HS-27A (cell line): Measurements from ENCODE around the gene PRKAR1B.
A peak's percentile ranks its signal among the peaks of the same experiment; 100 is the strongest.
"Not testable (repeated sequence)": the region's sequence is repeated elsewhere in the genome, so short reads cannot be mapped to it uniquely, and the experiment has no call there.

Source experiments
- DNase-seq: peaks from one replicate; pipeline ENCODE4 v3.0.0-alpha.2; 2012; ENCODE audit warnings: low read depth, missing footprints

PRKAR1B gene

DNA sequence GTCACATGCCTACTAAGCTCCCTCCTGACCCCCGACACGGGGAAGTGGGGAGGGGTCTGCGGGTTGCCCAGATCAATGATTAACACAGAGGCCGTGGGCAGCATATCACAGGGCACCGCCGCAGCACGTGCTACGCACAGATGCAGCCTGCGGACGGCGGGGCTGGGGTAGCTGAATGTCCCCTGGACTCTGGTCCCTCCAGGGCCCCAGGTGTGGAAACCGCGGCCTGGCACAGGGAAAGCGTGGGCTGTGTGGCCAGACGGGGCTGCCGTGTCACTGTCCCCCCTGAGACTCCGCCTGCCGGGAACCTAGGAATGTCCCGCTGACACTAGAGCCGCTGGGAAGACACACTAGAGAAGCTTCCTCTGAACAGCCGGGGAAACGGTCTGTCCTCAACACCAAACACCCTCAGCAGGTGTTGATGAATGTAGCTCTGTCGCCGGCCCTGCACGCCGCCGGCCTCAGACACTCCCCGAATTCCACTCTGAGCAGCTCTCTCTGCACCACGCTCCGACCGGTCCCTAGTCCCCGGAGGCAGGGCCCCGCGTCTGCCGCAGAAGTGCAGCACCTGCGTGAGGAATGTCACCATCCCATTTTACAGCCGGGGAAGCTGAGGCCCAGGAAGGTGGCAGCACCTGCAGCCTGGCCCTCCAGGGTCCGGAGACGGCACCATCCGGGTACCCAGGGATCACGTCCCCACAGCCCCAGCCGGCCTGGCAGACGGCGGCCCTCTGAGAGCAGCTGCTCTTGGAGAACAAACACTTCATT is 174.0 kb downstream of the PRKAR1B start:
- DNase-seq = no peak

DNA sequence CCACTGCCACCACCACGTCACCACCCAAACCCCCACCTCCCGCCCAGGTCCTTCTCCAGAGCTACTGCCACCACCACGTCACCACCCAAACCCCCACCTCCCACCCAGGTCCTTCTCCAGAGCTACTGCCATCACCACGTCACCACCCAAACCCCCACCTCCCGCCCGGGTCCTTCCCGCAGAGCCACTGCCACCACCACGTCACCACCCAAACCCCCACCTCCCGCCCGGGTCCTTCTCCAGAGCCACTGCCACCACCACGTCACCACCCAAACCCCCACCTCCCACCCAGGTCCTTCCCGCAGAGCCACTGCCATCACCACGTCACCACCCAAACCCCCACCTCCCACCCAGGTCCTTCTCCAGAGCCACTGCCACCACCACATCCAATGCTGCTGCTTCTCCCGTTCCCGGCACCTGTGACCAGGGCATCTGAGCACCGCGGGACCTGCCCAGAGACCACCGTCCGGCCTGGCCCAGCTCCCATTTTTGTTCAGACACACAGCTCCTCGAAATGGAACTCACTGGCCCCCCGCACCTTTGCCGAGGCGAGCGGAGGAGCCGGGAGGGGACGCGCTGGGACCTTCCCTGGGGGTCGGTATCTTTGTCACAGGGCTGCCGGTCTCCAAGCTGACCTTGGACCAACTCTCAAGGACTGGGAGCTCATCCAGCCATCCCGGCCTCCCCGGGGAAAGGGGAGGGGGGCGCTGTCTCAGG is 174.8 kb downstream of the PRKAR1B start:
- not testable (repeated sequence) for DNase-seq

DNA sequence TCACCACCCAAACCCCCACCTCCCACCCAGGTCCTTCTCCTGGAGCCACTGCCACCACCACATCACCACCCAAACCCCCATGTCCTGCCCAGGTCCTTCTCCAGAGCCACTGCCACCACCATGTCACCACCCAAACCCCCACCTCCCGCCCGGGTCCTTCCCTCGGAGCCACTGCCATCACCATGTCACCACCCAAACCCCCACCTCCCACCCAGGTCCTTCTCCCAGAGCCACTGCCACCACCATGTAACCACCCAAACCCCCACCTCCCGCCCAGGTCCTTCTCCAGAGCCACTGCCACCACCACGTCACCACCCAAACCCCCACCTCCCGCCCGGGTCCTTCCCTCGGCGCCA is 175.5 kb downstream of the PRKAR1B start:
- not testable (repeated sequence) for DNase-seq

DNA sequence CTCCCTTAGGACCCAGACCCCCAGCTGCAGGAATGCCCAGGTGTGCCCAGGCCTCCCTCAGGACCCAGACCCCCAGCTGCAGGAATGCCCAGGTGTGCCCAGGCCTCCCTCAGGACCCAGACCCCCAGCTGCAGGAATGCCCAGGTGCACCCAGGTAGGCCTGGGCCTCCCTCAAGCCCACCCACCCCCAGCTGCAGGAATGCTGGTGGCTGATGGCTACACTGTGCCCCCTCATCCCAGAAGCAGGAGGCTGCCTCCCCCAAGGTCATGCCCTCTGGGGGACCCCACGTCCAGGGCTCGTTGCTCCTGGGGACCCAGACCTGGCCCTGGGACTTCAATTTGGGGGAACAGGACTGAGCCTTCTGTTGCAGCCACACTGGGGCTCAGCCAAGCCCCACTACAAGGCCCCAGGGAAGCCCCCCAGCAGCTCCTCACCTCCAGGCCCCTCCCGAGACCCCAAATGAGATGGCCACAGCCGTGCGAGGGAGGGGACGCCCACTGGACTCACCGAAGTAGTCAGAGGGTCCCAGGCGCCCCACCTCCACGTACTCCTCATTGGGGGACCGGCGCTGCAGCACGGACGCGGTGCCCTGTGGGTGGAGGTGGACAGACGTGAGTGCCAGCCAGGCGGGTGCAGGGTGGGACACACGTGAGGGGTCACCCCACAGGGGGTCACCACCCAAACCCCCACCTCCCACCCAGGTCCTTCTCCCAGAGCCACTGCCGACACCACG is 176.0 kb downstream of the PRKAR1B start:
- no peak for DNase-seq

DNA sequence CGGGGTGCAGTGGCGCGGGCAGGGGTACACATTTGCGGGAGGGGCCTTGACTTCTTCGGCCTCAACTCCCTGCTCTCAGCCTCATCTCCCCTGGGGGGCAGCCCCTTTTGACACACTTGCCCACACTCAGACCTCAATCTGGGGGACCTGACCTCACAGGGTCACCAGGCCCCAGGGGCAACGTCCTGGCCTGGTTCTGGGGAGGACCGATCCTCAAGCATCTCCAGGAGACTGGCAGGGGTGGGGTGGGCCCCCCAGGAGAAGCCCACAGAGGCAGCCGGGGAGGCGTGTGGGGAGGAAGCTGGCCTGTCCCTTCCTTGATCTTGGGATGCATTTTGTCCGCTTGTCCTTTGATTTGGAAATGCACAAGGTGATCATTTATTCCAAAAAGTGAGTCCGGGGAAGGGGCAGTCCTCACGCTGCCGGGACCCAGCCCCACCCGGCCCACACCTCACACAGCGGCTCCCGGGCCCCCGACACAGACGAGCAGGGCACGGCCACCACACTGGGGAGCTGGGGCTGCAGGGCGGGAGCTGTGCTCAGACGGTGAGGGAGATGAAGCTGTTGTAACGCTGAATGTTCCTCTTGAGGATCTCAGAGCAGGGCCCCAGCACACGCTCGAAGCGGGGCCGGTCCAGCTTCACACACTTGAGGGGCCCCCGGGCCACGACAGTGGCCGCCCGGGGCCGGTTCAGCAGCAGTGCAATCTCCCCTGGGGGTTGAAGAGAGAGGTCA is 177.0 kb downstream of the PRKAR1B start:
- DNase-seq = no peak

DNA sequence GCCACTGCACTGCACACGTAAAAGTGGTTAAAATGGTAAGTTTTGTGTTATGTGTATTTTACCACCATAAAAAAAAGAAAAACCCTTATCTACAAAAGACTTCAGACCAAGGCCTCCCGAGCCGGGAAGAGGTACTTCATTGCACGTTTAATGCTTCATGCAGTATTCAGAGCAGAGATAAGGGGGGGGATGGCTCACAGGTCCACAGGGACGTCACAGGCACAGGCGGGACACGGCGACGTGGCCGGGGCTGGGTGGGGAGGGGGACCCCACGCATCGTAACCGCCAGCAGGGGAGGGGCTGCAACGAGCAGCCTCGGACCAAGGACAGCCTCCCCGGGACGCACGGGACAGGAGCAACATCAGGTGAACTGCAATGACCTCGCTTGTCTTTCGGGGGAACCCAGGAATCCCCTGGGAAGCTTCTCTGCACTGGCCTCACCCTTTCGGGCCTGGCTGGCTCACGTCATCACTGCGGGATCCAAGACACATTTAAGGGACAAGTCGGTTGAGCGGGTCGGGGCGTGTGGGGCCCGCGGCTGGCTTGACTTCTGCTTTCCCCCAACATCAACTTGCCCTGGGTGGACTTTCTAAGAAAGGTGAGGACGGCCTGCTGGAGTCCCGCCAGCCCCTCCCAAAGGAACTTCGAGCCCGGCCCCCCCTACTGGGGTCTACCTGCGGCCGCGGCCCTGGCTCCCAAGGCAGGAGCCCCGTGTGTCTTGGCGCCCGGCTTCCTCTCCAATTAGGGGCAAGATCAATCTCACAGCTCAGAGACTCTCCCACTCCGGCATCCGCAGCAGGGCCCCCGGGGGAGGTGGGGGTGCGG is 177.8 kb downstream of the PRKAR1B start:
- DNase-seq = no peak

DNA sequence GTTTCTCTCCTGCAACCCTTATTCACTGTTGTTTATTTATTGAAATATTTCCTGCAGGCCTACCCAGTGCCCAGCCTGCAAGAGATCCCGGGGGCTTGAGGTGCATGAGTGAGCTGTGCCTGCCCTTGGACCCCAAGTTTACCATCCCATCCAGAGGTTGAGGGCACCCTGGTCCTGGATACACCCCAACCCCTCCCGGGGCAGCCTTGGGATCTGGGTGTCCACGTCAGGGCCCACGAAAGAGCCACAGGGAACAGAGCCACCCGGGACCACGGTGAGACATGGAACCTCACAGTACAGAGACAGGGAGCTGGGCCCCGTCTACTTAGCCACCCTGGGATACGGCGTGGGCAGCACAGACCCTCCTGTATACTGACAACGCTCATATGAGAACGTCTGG is 178.7 kb downstream of the PRKAR1B start:
- DNase-seq = no peak

DNA sequence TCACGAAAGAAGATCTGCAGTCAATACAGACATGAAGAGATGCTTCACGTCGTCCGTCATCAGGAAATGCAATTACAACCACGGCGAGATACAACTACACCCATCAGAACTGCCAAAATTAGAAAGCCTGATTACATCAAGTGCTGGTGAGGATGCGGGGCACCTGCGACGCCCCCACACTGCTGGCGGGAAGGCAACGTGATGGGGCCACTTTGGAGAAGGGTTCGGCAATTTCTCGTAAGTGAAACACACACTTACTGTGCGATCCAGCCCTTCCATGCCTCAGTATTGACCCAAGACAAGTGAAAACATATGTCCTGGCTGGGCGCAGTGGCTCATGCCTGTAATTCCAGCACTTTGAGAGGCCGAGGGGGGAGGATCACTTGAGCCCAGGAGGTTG is 181.6 kb downstream of the PRKAR1B start:
- no peak for DNase-seq

DNA sequence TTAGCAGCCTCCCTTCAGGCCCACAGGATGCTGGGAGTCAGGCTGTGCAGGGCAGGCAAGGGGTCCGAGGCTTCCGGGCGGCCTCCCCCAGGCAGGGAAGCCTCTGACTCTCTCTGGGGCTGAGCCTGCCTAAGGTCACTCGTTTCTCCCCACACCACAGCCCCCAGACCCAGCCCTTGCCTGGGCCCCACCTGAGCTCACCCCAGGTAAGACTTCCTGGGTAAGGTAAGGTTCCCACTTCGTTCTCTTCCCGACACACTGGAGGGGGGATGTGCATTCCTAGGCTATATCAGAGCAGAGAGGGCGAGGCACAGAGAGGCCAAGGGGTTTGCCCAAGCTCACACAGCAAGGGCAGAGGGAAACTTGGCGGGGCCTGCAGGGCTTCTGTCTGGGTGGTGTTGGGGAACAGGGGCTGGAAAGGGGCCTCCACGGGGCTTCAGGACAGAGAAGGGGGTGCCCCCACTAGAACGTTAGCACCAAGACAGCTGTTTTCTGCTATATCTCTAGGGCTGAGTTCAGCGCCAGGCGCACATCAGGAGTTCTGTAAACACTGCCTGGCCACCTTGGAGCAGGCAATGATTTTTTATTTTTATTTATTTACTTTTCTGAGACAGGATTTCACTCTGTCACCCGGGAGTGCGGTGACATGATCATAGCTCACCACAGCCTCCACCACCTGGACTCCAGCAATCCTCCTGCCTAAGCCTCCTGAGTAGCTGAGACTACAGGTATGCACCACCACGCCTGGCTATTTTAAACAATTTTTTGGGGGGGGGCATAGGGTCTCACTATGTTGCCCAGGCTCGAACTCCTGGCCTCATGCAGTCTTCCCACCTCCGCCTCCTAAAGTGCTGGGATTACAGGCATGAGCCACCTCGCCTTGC is 182.5 kb downstream of the PRKAR1B start:
- no peak for DNase-seq

DNA sequence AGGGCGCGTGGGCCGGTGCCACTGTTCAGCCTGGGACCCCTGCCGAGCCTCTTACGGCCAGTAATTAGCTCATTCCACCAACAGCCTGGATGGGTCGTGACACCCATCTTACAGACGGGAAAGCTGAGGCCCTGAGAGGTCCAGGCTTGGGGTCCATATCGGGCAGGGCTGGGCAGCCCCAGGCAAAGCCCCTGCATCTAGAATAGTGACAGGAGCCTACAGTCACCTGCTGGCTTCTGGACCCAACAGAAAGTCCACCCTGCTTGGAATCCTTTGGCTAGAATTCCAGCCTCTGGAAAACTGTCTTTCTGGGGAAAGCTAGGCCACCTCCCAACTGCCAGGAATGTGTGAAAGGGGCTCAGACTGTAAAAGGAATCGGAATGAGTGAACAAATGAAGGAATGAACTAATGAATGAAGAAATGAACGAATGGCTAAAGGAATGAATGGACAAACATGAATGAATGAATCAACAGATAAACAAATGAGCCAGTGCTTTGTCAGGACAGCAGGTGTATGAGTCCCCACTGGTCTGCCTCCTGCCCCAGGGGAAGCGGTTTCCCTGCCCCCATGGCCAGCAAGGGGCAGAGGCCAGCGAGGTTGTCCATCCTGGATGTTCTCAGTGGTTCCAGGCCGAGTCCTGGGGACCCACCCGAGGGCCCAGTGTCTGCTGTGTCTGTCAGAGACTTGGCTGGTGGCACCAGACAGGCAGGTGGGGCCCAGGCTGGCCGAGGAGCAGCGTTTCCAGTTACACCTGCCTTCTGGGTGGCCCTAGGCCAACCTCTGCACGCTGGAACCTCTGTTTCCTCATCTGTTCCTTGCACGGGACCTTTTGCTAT is 183.4 kb downstream of the PRKAR1B start:
- no peak for DNase-seq

DNA sequence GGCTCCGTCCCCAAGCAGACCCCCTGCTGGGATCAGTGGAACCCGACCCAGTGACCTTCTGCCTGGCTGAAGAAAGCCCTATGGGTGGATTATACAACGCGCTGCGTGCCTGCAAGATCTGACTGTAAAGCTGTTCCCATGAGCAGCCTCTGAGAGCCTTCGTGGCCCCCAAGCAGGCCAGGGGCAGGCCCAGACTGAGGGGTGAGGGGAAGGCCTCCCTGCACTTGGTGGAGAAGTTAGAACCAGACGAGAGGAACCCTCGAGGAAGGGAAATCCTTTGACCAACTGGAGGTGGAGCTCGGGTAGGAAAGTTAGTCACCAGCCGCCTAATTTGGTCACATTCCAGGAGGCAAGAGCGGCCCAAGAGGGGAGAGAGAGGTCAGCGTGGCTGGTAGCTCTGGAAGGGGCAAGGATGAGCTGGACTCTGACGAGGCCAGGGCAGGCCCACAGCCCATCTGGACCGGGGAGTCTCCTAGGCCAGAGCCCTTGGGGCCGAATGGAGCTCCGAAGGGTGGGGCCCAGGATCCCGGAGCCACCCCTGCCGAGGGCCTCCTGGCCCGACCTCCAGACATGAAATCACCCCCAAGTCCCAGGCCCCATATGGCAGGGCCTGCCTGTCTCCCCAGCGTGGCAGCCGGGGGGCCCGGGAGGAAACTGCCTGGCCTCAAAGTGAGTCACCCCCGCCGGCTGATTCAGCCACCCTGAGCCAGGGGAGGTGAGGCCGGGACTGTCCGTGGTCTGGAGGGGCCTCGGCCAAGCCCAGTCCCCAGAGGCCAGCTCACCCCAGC is 184.2 kb downstream of the PRKAR1B start:
- DNase-seq = peak; percentile 46

DNA sequence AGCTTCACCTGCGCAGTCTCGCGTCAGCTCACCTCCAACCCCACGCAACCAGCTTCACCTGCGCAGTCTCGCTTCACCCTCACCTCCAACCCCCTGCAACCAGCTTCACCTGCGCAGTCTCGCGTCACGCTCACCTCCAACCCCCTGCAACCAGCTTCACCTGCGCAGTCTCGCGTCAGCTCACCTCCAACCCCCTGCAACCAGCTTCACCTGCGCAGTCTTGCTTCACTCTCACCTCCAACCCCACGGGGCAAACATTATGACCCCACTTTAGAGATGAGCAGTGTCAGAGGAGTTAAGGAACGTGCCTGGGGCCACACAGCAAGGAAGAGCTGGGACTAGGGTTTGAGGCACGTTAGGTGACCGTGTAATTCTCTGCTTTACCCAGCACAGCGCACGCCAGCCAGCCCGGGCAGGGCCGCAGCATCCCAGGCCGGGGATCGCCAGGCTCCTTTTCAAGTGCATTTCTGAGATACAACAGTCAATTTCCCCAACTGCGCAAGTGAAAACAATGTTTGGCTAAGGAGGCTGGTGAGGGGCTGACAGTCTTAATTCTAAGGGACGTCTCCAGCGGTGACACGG is 184.9 kb downstream of the PRKAR1B start:
- no peak for DNase-seq

DNA sequence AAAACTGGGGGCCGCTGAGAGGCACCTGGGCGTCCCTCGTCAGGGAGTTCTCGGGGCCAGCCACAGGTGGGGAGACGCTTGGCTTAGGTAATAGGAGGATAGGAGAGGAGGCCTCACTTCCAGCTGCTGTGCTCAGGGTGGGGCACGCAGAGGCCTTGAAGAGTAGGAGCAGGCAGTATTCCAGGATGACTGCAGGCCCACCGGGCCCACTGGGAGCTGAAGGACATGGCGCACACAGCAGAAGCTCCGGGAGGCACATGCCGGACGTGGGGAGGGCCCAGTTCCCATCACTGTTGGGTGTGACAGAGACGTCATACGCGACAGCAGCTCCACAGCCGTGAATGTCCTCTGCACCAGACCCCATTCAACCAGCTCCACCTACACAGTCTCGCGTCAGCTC is 185.4 kb downstream of the PRKAR1B start:
- no peak for DNase-seq

DNA sequence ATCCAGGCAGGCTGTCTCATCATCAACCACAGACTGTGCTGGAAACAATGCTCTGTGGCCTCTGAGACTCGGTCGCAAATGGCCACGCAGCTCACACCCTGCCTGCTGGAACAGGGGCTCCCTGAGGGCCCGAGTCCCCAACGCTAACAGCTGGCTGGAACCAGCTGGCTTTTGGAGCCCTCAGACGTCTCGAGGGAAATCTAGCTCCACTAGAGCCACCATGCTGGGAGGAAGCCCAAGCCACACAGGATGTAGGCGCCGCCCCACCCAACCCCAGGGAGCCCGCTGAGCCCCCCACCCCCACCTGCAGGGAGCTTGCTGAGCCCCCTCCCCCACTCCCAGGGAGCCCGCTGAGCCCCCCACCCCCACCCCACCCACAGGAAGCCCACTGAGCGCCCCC is 186.1 kb downstream of the PRKAR1B start:
- DNase-seq = no peak

DNA sequence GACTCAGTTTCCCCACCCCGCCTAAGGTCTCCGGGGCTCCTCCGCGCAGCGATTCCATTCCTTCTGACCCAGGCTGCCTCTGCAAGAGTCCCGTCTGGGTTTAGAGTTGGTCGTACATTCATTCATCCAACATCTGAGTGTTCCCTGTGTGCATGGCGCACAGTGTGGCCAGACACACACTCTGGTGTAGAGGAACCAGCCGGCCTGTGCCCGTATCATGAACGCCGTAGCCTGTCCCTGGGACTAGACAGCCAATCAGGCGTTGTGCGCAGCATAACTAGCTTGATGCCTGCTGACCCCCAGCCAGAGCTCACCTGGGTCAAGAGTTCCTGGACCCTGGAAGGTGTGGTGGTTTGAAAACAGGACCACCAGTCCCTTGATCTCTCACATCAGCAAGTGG is 186.5 kb downstream of the PRKAR1B start:
- DNase-seq = no peak

DNA sequence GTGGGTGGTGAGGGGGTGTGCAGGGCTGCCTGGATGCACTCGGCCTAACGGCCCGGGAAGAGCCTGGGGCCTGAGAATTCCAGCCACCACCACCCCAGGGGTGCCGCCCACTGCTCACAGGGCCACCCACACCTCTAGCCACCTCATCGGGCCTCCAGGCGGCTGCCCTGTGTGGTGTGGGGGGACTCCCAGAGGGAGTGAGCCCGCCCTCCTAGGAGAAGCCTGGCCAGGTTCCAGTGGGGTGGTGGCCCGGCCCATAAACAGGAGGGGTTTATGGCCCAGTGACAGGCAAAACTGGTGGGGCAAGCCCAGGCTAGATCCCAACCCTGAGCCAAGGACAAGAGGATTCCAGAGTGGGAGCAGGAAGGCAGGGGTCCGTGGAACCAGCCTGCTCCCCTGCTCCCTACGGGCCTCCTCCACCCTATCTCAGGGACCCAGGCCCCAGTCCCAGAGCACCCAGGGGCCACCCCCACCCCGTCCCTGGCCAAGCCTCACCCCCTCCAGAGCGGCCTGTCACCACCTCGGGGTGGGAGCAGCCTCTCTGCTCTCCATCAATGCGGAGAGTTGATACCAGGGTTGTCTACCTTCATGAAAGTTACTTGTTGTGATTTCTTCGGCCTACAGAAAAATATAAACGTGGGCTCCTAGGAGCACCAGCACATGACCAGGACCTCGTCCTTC is 187.2 kb downstream of the PRKAR1B start:
- DNase-seq = no peak

DNA sequence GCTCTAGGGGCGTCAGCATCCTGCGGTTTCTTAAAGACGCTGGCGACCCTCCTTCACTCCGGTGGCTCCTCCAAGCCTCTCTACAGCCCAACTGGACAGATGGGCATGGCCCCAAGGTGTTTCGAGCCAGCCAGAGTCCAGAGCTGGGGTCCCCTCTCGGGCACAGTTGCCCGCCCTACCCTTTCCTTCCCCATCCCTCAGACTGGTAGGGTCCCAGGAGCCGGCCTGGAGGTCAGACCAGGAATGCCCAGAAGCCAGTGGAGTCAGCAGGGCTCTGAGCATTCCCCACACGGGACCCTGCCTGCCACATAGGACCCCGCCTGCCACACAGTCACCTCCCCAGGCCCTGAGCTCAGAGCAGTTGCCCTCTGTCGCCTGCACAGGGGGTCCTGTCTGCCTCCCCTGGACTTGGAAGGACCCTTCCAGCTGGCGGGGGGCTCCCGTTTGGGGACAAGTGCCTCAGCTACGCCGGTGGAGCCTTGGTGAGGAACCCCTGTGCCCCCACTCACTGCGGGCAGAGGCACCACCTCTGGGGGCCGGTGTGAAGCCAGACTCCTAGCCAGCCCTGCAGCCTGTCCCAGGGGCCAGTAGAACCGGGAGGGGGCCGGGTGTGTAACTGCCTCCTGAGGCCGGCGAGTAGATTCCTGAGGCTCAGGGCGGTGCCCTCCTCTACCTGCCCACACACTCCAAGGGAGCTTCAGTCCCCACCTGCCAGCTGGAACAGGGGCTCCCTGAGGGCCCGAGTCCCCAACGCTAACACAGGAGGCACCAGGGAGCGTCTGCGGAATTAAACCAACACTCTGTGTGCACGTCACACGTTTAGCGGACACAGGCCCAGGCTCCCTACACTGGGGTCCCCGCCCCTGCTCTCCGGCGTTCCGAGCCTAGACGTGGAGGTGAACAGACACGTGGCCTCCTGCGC is 188.1 kb downstream of the PRKAR1B start:
- no peak for DNase-seq
